ENCODE measurements around the gene SDSL.

Gene SDSL

DNA sequence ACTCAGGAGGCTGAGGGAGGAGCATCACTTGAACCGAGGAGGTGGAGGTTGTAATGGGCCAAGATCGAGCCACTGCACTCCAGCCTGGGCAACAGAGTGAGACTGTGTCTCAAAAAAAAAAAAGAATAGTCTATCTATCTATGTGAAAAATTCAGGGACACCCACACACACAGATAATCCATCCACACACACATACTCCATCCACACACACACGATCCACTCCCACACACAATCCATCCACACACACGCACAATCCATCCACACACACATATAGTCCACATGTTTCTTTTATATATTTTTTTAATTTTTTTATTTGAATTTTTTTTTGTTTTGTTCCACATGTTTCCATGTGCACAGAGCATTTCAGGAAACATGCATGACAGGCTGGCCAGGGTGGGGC lies 21.8 kb upstream of the SDSL start:
- Histone ChIP-seq H4K20me1 (ENCODE audit: insufficient read depth) (no peaks in the 10 kb centered on the region), H3K79me2 (ENCODE audit: insufficient read depth, low read depth) (no peaks in the 10 kb centered on the region), H3K27me3 (ENCODE audit: insufficient read depth, low read depth) (no peaks in the 10 kb centered on the region), H3K4me1 (ENCODE audit: low read depth, poor library complexity, severe bottlenecking) (no peaks in the 10 kb centered on the region), H3K4me2 (no peak overlapping the region), H3K4me3 (IDR thresholded peaks at IDR 0.05; ENCODE audit: insufficient read depth, low read depth, low read length) (no peak overlapping the region), H2AFZ (ENCODE audit: low read depth) (no peak overlapping the region), H3K9ac (no peak overlapping the region), H3K27ac (no peak overlapping the region), H3K36me3 (ENCODE audit: insufficient read depth) (no peaks in the 10 kb centered on the region)
- TF ChIP-seq CTCF (conservative IDR thresholded peaks at IDR 0.05; ENCODE audit: low read depth, low read length): no peak

DNA sequence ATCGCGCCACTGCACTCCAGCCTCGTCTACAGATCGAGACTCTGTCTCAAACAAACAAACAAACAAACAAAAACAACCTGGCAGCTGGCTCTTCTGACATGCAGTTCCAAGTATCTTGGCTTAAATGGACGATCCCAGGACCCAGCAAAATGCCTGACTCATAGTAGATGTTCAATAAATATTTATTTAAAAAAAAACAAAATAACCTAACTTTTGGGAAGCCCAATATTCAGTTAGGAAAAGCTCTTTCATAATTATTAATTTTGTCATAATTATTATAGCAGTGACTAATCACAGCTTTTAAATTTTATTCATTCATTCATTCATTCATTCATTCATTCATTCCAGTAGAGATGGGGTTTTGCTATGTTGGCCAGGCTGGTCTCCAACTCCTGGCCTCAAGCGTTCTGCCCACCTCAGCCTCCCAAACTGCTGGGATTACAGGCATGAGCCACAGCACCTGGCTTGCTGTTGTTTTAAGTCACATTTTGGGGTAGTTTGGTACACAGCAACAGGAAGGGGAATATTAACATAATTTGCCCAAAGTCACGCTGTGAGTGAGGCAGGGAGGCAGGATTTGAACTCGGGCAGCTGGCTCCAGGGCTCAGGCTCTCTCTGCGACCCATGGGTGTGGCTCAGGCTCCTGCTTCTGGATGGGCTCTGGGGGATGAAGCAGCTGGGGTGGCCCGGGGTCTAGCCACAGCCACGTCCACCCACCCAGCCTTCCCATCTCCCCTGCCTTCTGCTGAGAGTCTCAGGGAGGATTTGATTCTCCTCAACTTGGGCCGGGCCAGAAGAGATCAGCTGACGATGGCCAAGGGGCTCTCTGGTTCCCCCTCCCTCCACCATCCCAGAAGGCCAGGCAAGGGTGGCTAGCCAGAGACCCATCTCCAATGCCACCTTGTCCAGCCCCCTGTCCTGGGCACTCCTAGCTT lies 20.8 kb upstream of the SDSL start:
- H2AFZ ChIP-seq (ENCODE audit: low read depth): no peak overlapping the region
- no peaks in the 10 kb centered on the region for H3K4me1 ChIP-seq (ENCODE audit: low read depth, poor library complexity, severe bottlenecking)

DNA sequence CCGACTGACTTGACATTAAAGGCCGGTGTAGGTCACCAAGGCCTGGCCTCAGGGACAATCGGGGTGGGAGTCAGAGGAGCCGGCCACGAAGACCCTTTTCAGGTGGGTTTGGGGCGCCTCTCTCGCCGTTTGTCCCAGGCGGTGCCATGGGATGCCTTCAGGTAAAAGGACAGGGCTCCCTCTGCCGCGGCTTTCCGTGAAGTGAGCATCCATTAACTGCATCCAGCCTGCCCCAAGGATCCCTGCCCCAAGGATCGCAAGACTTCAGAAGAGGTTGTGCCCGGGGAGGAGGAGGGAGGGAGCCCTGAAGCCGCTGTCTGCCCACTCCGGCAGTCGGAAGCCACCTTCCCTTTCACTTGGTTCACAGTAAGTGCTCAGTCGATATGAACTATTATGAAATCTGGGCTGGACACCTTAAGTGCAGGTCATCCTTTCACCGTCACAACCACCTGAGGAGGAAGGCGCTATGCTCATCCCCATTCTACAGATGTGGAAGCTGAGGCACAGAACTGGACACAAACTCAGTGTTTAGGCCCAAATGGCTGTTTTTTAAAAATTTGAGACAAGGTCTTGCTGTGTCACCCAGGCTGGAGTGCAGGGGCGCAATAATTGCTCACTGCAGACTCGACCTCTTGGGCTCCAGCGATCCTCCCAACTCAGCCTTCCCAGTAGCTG lies 19.5 kb upstream of the SDSL start:
- Histone ChIP-seq H3K27me3 (ENCODE audit: insufficient read depth, low read depth) (no peaks in the 10 kb centered on the region), H3K4me3 (IDR thresholded peaks at IDR 0.05; ENCODE audit: insufficient read depth, low read depth, low read length) (no peak overlapping the region), H3K27ac (no peak overlapping the region), H3K36me3 (ENCODE audit: insufficient read depth) (no peaks in the 10 kb centered on the region), H3K4me2 (no peak overlapping the region), H3K79me2 (ENCODE audit: insufficient read depth, low read depth) (no peaks in the 10 kb centered on the region), H3K9ac (no peak overlapping the region), H3K4me1 (ENCODE audit: low read depth, poor library complexity, severe bottlenecking) (no peaks in the 10 kb centered on the region), H4K20me1 (ENCODE audit: insufficient read depth) (no peaks in the 10 kb centered on the region), H2AFZ (ENCODE audit: low read depth) (no peak overlapping the region)
- no peak for TF ChIP-seq CTCF (conservative IDR thresholded peaks at IDR 0.05; ENCODE audit: low read depth, low read length)

More for the DNA sequence above, 20.8 kb upstream of the SDSL start:
- Histone ChIP-seq H3K79me2 (ENCODE audit: insufficient read depth, low read depth) (no peaks in the 10 kb centered on the region), H3K36me3 (ENCODE audit: insufficient read depth) (no peaks in the 10 kb centered on the region), H3K27ac (no peak overlapping the region), H4K20me1 (ENCODE audit: insufficient read depth) (no peaks in the 10 kb centered on the region), H3K4me2 (no peak overlapping the region), H3K27me3 (ENCODE audit: insufficient read depth, low read depth) (no peaks in the 10 kb centered on the region), H3K4me3 (IDR thresholded peaks at IDR 0.05; ENCODE audit: insufficient read depth, low read depth, low read length) (no peak overlapping the region), H3K9ac (no peak overlapping the region)
- no peak for TF ChIP-seq CTCF (conservative IDR thresholded peaks at IDR 0.05; ENCODE audit: low read depth, low read length)

- H3K4me1 ChIP-seq (ENCODE audit: low read depth, poor library complexity, severe bottlenecking): no peaks in the 10 kb centered on the region
- TF ChIP-seq CTCF (conservative IDR thresholded peaks at IDR 0.05; ENCODE audit: low read depth, low read length): no peak
- no peaks in the 10 kb centered on the region for H3K36me3 ChIP-seq (ENCODE audit: insufficient read depth)
- H4K20me1 ChIP-seq (ENCODE audit: insufficient read depth): no peaks in the 10 kb centered on the region
- H2AFZ ChIP-seq (ENCODE audit: low read depth): no peak within 1 kb of the TSS
- no peaks in the 10 kb centered on the region for H3K79me2 ChIP-seq (ENCODE audit: insufficient read depth, low read depth)
- no peak within 1 kb of the TSS for H3K4me3 ChIP-seq (IDR thresholded peaks at IDR 0.05; ENCODE audit: insufficient read depth, low read depth, low read length)
- no peak within 1 kb of the TSS for H3K27ac ChIP-seq
- H3K27me3 ChIP-seq (ENCODE audit: insufficient read depth, low read depth): no peaks in the 10 kb centered on the region
- no peak within 1 kb of the TSS for H3K9ac ChIP-seq
- H3K4me2 ChIP-seq: no peak within 1 kb of the TSS
These were observed 18.5 kb upstream of the SDSL start, which contains the start of gene SDS for GRCh38 chr12:113403435-113404415. SDS (minus strand) TSS chr12:113403887; CDS start chr12:113399708, 4,179 bp downstream.

All from KMS-11 (cell line).